HCT116 (cell line): Measurements from ENCODE around the gene TIAM2. TPM values are rescaled to one million over a fixed set of nuclear protein-coding genes. Genes with fewer than 3 reads are reported as not detected.

Source experiments
- ATAC-seq: fragments of 200-7000 bp; cut with Tn5 transposase; 2 replicates; pipeline ENCODE4 v1.9.1; 2020; ENCODE audit warnings: mild to moderate bottlenecking, moderate library complexity
- BruUV-seq: library from RNA; stranded (reverse); fragments of 400-500 nt; replicated peaks from 2 replicates; lab custom pipeline; 2021; lab: Mats Ljungman, UMichigan
- CTCF ChIA-PET: fragments of 300-600 bp; sonication (Branson Sonifier 250); formaldehyde crosslinking; loops from one replicate; lab custom pipeline; 2021; ENCODE audit warnings: antibody characterized with exemption; lab: Charles Lee
- POLR2A ChIA-PET: fragments of 300-600, 350-600 bp; sonication (Branson Sonifier 250); formaldehyde crosslinking; loops from one replicate; lab custom pipeline; 2021; ENCODE audit warnings: antibody characterized with exemption; lab: Charles Lee
- RAD21 ChIA-PET, 2 experiments: fragments of 300-600 bp; sonication (Branson Sonifier 250); formaldehyde crosslinking; loops; one replicate each; lab custom pipeline; 2023; ENCODE audit warnings: low total read pairs in 2 of 2; ENCODE audit not compliant: uncharacterized antibody in 2 of 2, unreplicated experiment in 2 of 2, low non-redundant PET in 1 of 2; lab: Charles Lee
- DNase-seq: peaks from one replicate; pipeline ENCODE4 v3.0.0-alpha.2; 2010; ENCODE audit warnings: low read depth, low spot score
- H2AFZ ChIP-seq: fragments of 200-600 bp; shearing (Covaris generic), sonication (generic); 2 replicates; pipeline ENCODE4 v1.6.1; 2017; ENCODE audit warnings: low read depth, mixed run types, mixed read lengths, antibody characterized with exemption, low read length; ENCODE audit not compliant: poor library complexity, severe bottlenecking
- H3K27ac ChIP-seq: 2 replicates; pipeline ENCODE4 v1.5.1; 2012; ENCODE audit warnings: low read depth, low read length
- H3K27me3 ChIP-seq: fragments of 200-600 bp; sonication (generic); 2 replicates; pipeline ENCODE4 v1.6.1; 2016; ENCODE audit warnings: mixed run types, low read length, mixed read lengths; ENCODE audit not compliant: insufficient read depth
- H3K36me3 ChIP-seq, 2 experiments: fragments of 200-500 bp in 1 of 2; fragments of 200-600 bp in 1 of 2; sonication (Bioruptor generic) in 1 of 2; sonication (generic) in 1 of 2; 2 replicates each; pipeline versions ENCODE4 v1.5.1 to v1.6.1; 2014 to 2016; ENCODE audit warnings: low read length in 2 of 2, inconsistent platforms in 1 of 2, mixed read lengths in 1 of 2, mixed run types in 1 of 2; ENCODE audit not compliant: insufficient read depth in 2 of 2, control insufficient read depth in 1 of 2
- H3K4me1 ChIP-seq, 2 experiments: fragments of 200-600 bp in 1 of 2; sonication (generic) in 1 of 2; 2 replicates each; pipeline versions ENCODE4 v1.5.1 to v1.6.1; 2012 to 2017; ENCODE audit warnings: low read length in 2 of 2, inconsistent platforms in 1 of 2, mild to moderate bottlenecking in 1 of 2, mixed read lengths in 1 of 2, mixed run types in 1 of 2, moderate library complexity in 1 of 2; ENCODE audit not compliant: insufficient read depth in 2 of 2, control insufficient read depth in 1 of 2
- H3K4me2 ChIP-seq: fragments of 200-600 bp; sonication (generic); 2 replicates; pipeline ENCODE4 v1.6.1; 2017; ENCODE audit warnings: mixed run types, low read length, mixed read lengths
- H3K4me3 ChIP-seq, 2 experiments: fragments of 200-600 bp in 1 of 2; sonication (generic) in 1 of 2; replicated peaks in 1 of 2; 2 replicates each; pipeline ENCODE4 v1.5.1; 2011 to 2016; ENCODE audit warnings: low read length in 2 of 2, control low read depth in 1 of 2, low read depth in 1 of 2, mild to moderate bottlenecking in 1 of 2, mixed read lengths in 1 of 2, mixed run types in 1 of 2
- H3K79me2 ChIP-seq: fragments of 200-600 bp; sonication (generic); 2 replicates; pipeline ENCODE4 v1.6.1; 2017; ENCODE audit warnings: mild to moderate bottlenecking, mixed run types, low read length, moderate library complexity, mixed read lengths; ENCODE audit not compliant: insufficient read depth
- H3K9ac ChIP-seq: fragments of 200-600 bp; sonication (generic); 2 replicates; pipeline ENCODE4 v1.6.1; 2016; ENCODE audit warnings: low read length, mixed read lengths
- H3K9me2 ChIP-seq: fragments of 200-600 bp; sonication (generic), shearing (Covaris generic); 2 replicates; pipeline ENCODE4 v1.6.1; 2017; ENCODE audit warnings: mixed run types, mild to moderate bottlenecking, moderate library complexity; ENCODE audit not compliant: insufficient read depth
- H3K9me3 ChIP-seq, 2 experiments: fragments of 200-500 bp in 1 of 2; fragments of 200-600 bp in 1 of 2; sonication (Bioruptor generic) in 1 of 2; sonication (generic) in 1 of 2; 2 replicates each; pipeline ENCODE4 v1.6.1; 2014 to 2017; ENCODE audit warnings: low read length in 2 of 2, mixed read lengths in 2 of 2, inconsistent platforms in 1 of 2, low read depth in 1 of 2, mild to moderate bottlenecking in 1 of 2, mixed run types in 1 of 2, moderate library complexity in 1 of 2; ENCODE audit not compliant: control insufficient read depth in 1 of 2, insufficient read depth in 1 of 2
- H4K20me1 ChIP-seq: fragments of 200-600 bp; sonication (generic), shearing (Covaris generic); 2 replicates; pipeline ENCODE4 v1.6.1; 2017; ENCODE audit warnings: mixed run types, mild to moderate bottlenecking, moderate library complexity; ENCODE audit not compliant: insufficient read depth
- CEBPB ChIP-seq: IDR thresholded peaks from 2 replicates; pipeline ENCODE4 v1.6.1; 2012; ENCODE audit warnings: low read depth
- EGR1 ChIP-seq: IDR thresholded peaks from 2 replicates; pipeline ENCODE4 v1.6.1; 2012; ENCODE audit warnings: low read depth
- ELF1 ChIP-seq: IDR thresholded peaks from 2 replicates; pipeline ENCODE4 v1.6.1; 2012; ENCODE audit warnings: low read depth, borderline replicate concordance
- EZH2 ChIP-seq: fragments of 200-600 bp; sonication (generic); IDR thresholded peaks from 2 replicates; pipeline ENCODE4 v1.6.1; 2017; ENCODE audit warnings: antibody characterized with exemption, mixed run types
- EZH2phosphoT487 ChIP-seq: fragments of 200-600 bp; IDR thresholded peaks from 2 replicates; pipeline ENCODE4 v1.6.1; 2018; ENCODE audit warnings: antibody characterized with exemption, borderline replicate concordance
- JUND ChIP-seq: IDR thresholded peaks from 2 replicates; pipeline ENCODE4 v1.6.1; 2012
- POLR2A ChIP-seq: IDR thresholded peaks from 2 replicates; pipeline ENCODE4 v1.7.0; 2011; ENCODE audit warnings: borderline replicate concordance; ENCODE audit not compliant: insufficient read depth, insufficient read length; ENCODE audit errors: extremely low read depth
- POLR2AphosphoS5 ChIP-seq: IDR thresholded peaks from 2 replicates; pipeline ENCODE4 v1.6.1; 2011; ENCODE audit warnings: mild to moderate bottlenecking, low read depth, low read length, moderate library complexity
- RAD21 ChIP-seq: IDR thresholded peaks from 2 replicates; pipeline ENCODE4 v1.6.1; 2012; ENCODE audit warnings: low read depth, mild to moderate bottlenecking
- SP1 ChIP-seq: IDR thresholded peaks from 2 replicates; pipeline ENCODE4 v1.6.1; 2012; ENCODE audit warnings: low read depth
- SRF ChIP-seq: IDR thresholded peaks from 2 replicates; pipeline ENCODE4 v1.6.1; 2012; ENCODE audit warnings: low read depth
- TCF7L2 ChIP-seq: IDR thresholded peaks from 2 replicates; pipeline ENCODE4 v1.7.0; 2011; ENCODE audit warnings: borderline replicate concordance, inconsistent platforms; ENCODE audit not compliant: insufficient read depth, insufficient read length; ENCODE audit errors: extremely low read depth
- YY1 ChIP-seq: IDR thresholded peaks from 2 replicates; pipeline ENCODE4 v1.6.1; 2011; ENCODE audit warnings: low read length, low read depth, moderate library complexity, mild to moderate bottlenecking; ENCODE audit not compliant: insufficient replicate concordance; ENCODE audit errors: extremely low read depth
- intact Hi-C: fragments of 100-400 bp; cut with micrococcal nuclease; formaldehyde crosslinking; loops from 2 replicates; pipeline ENCODE4 v1.10.0; 2022
- total RNA-seq: library from RNA; stranded (reverse); gene quantifications from one replicate; pipeline ENCODE4 v1.2.1, GENCODE V29; 2021; ENCODE audit not compliant: unreplicated experiment
- TF ChIP-seq, protein P1 (sequence below): IDR thresholded peaks from 2 replicates; pipeline ENCODE4 v1.6.1; 2012
- TF ChIP-seq, protein P2 (sequence below): IDR thresholded peaks from 2 replicates; pipeline ENCODE4 v1.6.1; 2012; ENCODE audit warnings: low read depth

TIAM2 gene
- total RNA-seq, 1 experiment from 2014 or later, result 9.4 TPM

DNA sequence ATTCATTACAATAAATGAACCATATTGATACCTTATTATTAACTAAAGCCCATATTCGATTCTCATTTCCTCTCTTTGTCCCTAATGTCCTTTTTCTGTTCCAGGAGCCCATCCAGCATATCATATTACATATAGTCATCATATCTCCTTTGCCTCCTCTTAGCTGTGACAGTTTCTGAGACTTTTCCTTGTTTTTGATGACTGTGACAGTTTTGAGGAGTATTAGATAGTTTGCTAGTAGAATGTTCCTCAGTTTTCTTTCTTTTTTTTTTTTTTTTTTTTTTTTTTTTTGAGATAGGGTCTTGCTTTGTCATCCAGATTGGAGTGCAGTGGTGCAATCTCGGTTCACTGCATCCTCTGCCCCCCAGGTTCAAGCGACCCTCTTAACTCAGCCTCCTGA, 61.6 kb downstream of the TIAM2 start:
- no peak overlapping the region for H3K4me3 ChIP-seq
- H3K79me2 ChIP-seq, result no peaks in the 10 kb centered on the region
- no peaks in the 10 kb centered on the region for H3K9me3 ChIP-seq
- H3K4me1 ChIP-seq, result peaks cover 2 to 11% of the 10 kb centered on the region in 2 experiments; a peak in 3 of 4 replicates
- TF ChIP-seq EGR1, result no peak
- no peak for TF ChIP-seq POLR2A
- TF ChIP-seq JUND, result no peak
- no peak for TF ChIP-seq YY1
- TF ChIP-seq POLR2AphosphoS5, result no peak
- TF ChIP-seq CEBPB, result no peak
- TF ChIP-seq TCF7L2, result no peak
- TF ChIP-seq SRF, result no peak
- no peak for TF ChIP-seq ELF1
- no peak for TF ChIP-seq SP1
- no peak for TF ChIP-seq EZH2
- no peak for TF ChIP-seq EZH2phosphoT487
- no peak for TF ChIP-seq RAD21
- TF ChIP-seq, protein P1, sequence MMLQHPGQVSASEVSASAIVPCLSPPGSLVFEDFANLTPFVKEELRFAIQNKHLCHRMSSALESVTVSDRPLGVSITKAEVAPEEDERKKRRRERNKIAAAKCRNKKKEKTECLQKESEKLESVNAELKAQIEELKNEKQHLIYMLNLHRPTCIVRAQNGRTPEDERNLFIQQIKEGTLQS, result no peak
- TF ChIP-seq, protein P2, sequence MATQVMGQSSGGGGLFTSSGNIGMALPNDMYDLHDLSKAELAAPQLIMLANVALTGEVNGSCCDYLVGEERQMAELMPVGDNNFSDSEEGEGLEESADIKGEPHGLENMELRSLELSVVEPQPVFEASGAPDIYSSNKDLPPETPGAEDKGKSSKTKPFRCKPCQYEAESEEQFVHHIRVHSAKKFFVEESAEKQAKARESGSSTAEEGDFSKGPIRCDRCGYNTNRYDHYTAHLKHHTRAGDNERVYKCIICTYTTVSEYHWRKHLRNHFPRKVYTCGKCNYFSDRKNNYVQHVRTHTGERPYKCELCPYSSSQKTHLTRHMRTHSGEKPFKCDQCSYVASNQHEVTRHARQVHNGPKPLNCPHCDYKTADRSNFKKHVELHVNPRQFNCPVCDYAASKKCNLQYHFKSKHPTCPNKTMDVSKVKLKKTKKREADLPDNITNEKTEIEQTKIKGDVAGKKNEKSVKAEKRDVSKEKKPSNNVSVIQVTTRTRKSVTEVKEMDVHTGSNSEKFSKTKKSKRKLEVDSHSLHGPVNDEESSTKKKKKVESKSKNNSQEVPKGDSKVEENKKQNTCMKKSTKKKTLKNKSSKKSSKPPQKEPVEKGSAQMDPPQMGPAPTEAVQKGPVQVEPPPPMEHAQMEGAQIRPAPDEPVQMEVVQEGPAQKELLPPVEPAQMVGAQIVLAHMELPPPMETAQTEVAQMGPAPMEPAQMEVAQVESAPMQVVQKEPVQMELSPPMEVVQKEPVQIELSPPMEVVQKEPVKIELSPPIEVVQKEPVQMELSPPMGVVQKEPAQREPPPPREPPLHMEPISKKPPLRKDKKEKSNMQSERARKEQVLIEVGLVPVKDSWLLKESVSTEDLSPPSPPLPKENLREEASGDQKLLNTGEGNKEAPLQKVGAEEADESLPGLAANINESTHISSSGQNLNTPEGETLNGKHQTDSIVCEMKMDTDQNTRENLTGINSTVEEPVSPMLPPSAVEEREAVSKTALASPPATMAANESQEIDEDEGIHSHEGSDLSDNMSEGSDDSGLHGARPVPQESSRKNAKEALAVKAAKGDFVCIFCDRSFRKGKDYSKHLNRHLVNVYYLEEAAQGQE, result no peak
- no peaks in the 10 kb centered on the region for H4K20me1 ChIP-seq
- no TSS peak for BruUV-seq
- ATAC-seq, result no peak
- no peaks in the 10 kb centered on the region for H3K9me2 ChIP-seq
- no peaks in the 10 kb centered on the region for H3K36me3 ChIP-seq
- POLR2A ChIA-PET, result no interaction called here
- no peak for DNase-seq
- H3K27ac ChIP-seq, result no peak overlapping the region
- no peaks in the 10 kb centered on the region for H3K27me3 ChIP-seq
- intact Hi-C loops, result no loop called here
- no peak overlapping the region for H2AFZ ChIP-seq
- no peak overlapping the region for H3K9ac ChIP-seq
- H3K4me2 ChIP-seq, result no peak overlapping the region
- RAD21 ChIA-PET, result no interaction called here
- CTCF ChIA-PET, result no interaction called here
